Prostate gland (tissue), 2 donors: ENCODE measurements around the gene TESK1. TPM values are rescaled to one million over a fixed set of nuclear protein-coding genes. Genes with fewer than 3 reads are reported as not detected.

Experiments used
- DNase-seq: peaks from one replicate; pipeline ENCODE4 v3.0.0-alpha.2; 2019; ENCODE audit warnings: low spot score
- H3K27ac ChIP-seq, 2 donors: fragments of 200-600 bp; sonication (generic); 2 replicates each; pipeline ENCODE4 v1.5.1; 2017 to 2019
- H3K27me3 ChIP-seq: fragments of 200-600 bp; sonication (generic); replicated peaks from 2 replicates; pipeline ENCODE4 v1.5.1; 2019; ENCODE audit not compliant: insufficient read depth
- H3K36me3 ChIP-seq, 2 donors: fragments of 200-600 bp; sonication (generic); 1 replicate in 1 of 2; 2 replicates in 1 of 2; pipeline versions ENCODE4 v1.5.1 to v1.8.1; 2017 to 2019
- H3K4me1 ChIP-seq: fragments of 200-600 bp; sonication (generic); replicated peaks from 2 replicates; pipeline ENCODE4 v1.5.1; 2019
- H3K4me3 ChIP-seq, 2 donors: fragments of 200-600 bp; sonication (generic); 2 replicates each; pipeline ENCODE4 v1.5.1; 2017 to 2019
- H3K9me3 ChIP-seq: fragments of 200-600 bp; sonication (generic); 2 replicates; pipeline ENCODE4 v1.5.1; 2017
- CTCF ChIP-seq, 4 experiments: fragments of 200-600 bp in 2 of 4; fragments of 450-650 bp in 2 of 4; sonication (generic) in 2 of 4; IDR thresholded peaks; 1 replicate in 3 of 4; 2 replicates in 1 of 4; pipeline ENCODE4 v1.5.1; 2016 to 2019; ENCODE audit warnings: antibody characterized with exemption in 4 of 4, mild to moderate bottlenecking in 2 of 4, moderate library complexity in 2 of 4
- POLR2A ChIP-seq: fragments of 450-650 bp; IDR thresholded peaks from one replicate; pipeline ENCODE4 v1.6.1; 2016; ENCODE audit warnings: antibody characterized with exemption, mild to moderate bottlenecking
- POLR2AphosphoS5 ChIP-seq: sonication (generic); formaldehyde crosslinking; IDR thresholded peaks from one replicate; pipeline ENCODE4 v1.6.1; 2017; ENCODE audit warnings: antibody characterized with exemption
- WGBS: methylation state at CpG from one replicate; pipeline ENCODE4 v1.1.5; 2018; 5-methylcytosine and 5-hydroxymethylcytosine counted together
- intact Hi-C: fragments of 100-400 bp; cut with DNase I; formaldehyde crosslinking; loops from one replicate; pipeline ENCODE4 v1.14.2; 2022
- total RNA-seq, 2 donors: library from RNA; depleted of rRNA; stranded (reverse); fragments of >200 nt; gene quantifications; one replicate each; pipeline ENCODE4 v1.1.0, GENCODE V29; 2016

TESK1 gene
- total RNA-seq, 2 donors from 2014 or later = 40.2 to 67.3 TPM

DNA sequence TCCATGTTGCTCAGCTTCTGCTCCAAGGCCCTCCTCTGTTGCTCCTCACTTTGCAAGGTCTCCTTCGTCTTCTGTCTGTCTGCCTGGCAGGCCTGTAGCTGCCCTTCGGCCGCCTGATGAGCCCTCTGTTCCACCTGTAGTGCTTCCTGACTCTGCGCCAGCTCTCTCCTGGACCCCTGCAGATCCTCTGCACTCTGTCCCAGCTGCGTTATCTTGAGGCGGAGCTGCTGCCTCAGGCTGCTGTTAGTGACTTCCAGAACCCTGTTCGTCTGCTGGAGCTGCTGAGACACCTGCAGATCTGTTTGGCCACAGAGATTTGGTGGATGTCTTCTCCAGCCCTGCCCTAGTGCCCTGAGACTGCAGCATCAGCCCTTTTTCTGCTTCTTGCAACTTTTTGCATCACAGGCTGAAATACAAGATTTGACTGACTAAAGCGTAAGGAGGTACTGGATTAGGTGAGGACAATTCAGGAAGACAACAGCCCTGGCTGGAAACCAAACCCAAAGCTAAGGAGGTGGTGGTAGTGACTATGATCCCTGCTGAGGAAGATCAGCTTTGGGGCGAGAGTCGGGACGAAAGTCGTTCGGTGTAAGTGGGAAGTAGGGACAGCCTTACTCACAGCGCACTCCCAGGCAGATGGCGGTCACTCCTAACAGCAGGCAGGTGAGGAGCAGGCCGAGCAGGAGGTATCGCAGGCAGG lies 11.1 kb downstream of the TESK1 start:
- Histone ChIP-seq H3K36me3 (no peaks in the 10 kb centered on the region), H3K27ac (no peak overlapping the region), H3K27me3 (no peaks in the 10 kb centered on the region), H3K9me3 (no peaks in the 10 kb centered on the region), H3K4me3 (no peak overlapping the region), H3K4me1 (no peaks in the 10 kb centered on the region)
- DNase-seq = no peak
- 77% methylated on average over 17 of the region's 17 CpGs for WGBS
- intact Hi-C loops = no loop called here
- TF ChIP-seq POLR2A (no peak), CTCF (IDR thresholded peaks at IDR 0.05) (no peak), POLR2AphosphoS5 (no peak)

GRCh38 chr9:35616681-35617459 lies 11.8 kb downstream of the TESK1 start:
- no peaks in the 10 kb centered on the region for H3K4me1 ChIP-seq
- WGBS = 10% methylated on average over 48 of the region's 51 CpGs
- peak overlapping the region; percentile 28 to 31 for H3K4me3 ChIP-seq
- TF ChIP-seq POLR2AphosphoS5 (no peak), POLR2A (no peak), CTCF (IDR thresholded peaks at IDR 0.05) (peak in 1 of 4 experiments; percentile 10)
- DNase-seq = peak; percentile 32
- H3K9me3 ChIP-seq = no peaks in the 10 kb centered on the region
- no peaks in the 10 kb centered on the region for H3K36me3 ChIP-seq
- H3K27ac ChIP-seq = no peak overlapping the region
- intact Hi-C loops = no loop called here
- no peaks in the 10 kb centered on the region for H3K27me3 ChIP-seq

DNA sequence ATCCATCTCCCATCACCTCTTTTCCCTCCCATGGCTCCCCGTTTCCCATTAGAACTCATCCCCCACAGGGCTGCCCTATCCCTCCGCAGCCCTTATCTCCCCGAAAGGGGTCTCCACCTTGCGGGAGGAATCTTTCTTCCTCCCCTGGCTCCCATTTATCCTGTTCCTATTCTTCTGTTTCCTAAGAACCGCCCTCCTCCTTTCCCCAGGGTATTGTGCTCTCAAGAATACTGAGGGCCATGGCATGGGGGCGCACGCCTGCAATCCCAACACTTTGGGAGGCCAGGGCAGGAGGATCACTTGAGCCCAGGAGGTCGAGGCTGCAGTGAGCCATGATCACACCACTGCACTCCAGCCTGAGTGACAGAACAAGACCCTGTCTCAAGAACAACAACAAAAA lies 12.5 kb downstream of the TESK1 start:
- H3K36me3 ChIP-seq = no peaks in the 10 kb centered on the region
- DNase-seq = no peak
- H3K27ac ChIP-seq = no peak overlapping the region
- TF ChIP-seq POLR2AphosphoS5 (no peak), POLR2A (no peak), CTCF (IDR thresholded peaks at IDR 0.05) (no peak)
- no peaks in the 10 kb centered on the region for H3K27me3 ChIP-seq
- WGBS = 72% methylated on average over 8 of the region's 8 CpGs
- H3K9me3 ChIP-seq = no peaks in the 10 kb centered on the region
- H3K4me1 ChIP-seq = no peaks in the 10 kb centered on the region
- intact Hi-C loops = no loop called here
- peak overlapping the region in 1 of 2 donors; percentile 28 for H3K4me3 ChIP-seq

DNA sequence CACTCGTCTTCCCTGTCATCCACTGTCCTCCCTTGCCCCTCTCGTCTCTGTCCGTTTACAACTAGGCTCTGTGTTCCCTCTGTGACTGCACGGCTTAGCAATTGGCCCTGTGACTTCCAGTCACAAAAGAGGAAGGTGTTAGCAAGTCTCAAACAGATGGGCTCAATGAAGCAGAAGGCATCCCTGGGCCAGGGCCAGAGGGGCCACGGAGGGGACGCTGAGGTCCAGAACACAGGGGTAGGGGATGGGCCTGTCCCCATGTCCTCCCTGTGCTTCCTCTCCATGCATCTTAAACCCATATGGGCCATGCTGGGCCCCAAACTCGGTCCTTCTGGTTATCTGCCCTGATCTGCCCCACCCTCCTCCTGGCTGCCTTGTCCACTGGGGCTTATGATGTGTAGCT lies 13.3 kb downstream of the TESK1 start, which contains the start of gene CD72:
TSS of gene CD72 (minus strand) at position 89 of the 403 bp plus-strand sequence. CDS start 110 bp downstream, outside the sequence.
- H3K36me3 ChIP-seq = no peaks in the 10 kb centered on the region
- no peaks in the 10 kb centered on the region for H3K4me1 ChIP-seq
- no peaks in the 10 kb centered on the region for H3K9me3 ChIP-seq
- no peaks in the 10 kb centered on the region for H3K27me3 ChIP-seq
- H3K4me3 ChIP-seq = peak within 1 kb of the TSS; percentile 28 to 31
- DNase-seq = no peak
- intact Hi-C loops = no loop called here
- 76% methylated on average over 7 of the region's 7 CpGs for WGBS
- no peak within 1 kb of the TSS for H3K27ac ChIP-seq
- TF ChIP-seq POLR2AphosphoS5 (no peak), POLR2A (no peak), CTCF (IDR thresholded peaks at IDR 0.05) (no peak)
